Stimulated activated CD8-positive, alpha-beta memory T cell treated with anti-CD3 and anti-CD28 coated beads, Interleukin-7, amount 100 ng/mL, for 48 hours (primary cell): ENCODE data around the gene STX8.
"Not testable (repeated sequence)": the region's sequence is repeated elsewhere in the genome, so short reads cannot be mapped to it uniquely, and the experiment has no call there.

Source experiments
- DNase-seq, 2 donors: peaks; one replicate each; pipeline ENCODE4 v3.0.0-alpha.2; 2020; ENCODE audit warnings: low read depth in 1 of 2; ENCODE audit errors: extremely low read depth in 1 of 2

STX8 gene

DNA sequence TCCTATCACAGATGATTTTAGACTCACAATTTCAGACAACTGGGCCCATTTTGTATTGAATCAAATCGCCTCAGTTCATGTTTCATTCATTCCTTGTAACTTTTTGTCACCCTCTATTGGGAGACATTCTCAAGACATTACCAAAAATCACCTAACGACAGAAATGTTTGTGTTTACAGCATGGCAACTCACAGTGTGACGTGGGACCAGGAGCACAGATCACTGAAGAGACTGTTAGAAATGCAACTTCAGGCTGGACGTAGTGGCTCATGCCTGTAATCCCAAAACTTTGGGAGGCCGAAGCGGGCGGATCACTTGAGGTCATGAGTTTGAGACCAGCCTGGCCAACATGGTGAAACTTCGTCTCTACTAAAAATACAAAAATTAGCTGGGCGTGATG is 304.7 kb downstream of the STX8 start:
- no peak for DNase-seq

DNA sequence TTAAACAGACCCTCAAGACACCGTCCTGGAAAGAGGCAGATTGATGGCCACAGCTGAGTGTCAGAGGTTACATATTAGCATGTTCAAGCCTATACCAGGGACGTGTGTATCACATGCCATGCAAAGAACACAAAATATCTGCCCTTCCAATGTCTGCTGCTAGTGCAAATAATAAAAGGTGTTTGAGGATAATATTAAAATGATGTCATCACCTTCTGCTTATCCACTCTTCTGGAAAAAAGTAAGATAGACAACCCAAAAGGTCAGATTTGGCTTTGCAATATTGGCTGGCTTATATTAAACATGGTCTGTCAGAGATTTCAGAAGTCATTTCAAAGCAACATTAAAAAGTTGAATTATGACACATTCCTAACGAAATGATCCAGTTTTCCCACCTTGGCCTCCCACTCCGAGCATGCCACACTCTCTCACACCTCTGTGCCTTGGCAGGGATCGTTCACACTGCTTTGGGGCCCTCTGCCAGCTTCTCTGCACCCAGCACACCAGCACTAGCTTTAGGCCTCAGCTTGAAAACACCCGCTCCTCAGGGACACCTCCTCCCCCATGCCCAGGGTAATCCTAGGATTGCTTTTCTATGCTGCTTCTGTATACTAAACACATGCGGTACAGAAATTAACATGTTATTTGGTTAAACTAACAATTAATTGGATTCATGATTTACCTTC is 306.1 kb downstream of the STX8 start:
- DNase-seq: no peak

GRCh38 chr17:9268546-9268945 is 307.1 kb downstream of the STX8 start:
- no peak for DNase-seq

DNA sequence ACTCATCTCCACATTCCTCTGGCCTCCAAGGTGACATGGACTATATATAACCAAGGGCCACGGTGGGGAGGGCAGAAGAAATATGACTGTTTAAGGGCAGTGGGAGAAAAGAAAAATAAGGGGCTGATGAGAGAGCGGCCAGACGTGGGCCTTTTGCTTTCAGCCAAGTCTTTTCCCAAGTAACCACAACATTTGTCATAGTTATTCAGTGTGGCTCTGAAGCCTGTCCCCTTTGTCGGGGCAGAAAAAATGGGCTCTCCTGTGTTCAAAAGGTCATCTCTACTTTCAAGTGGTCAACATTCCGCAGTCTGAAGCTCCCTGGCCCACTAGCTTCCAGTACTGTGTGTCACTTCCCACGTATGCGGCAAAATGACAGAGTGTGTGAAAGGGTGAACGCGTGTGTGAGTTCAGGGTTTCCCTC is 308.9 kb downstream of the STX8 start:
- DNase-seq: no peak

DNA sequence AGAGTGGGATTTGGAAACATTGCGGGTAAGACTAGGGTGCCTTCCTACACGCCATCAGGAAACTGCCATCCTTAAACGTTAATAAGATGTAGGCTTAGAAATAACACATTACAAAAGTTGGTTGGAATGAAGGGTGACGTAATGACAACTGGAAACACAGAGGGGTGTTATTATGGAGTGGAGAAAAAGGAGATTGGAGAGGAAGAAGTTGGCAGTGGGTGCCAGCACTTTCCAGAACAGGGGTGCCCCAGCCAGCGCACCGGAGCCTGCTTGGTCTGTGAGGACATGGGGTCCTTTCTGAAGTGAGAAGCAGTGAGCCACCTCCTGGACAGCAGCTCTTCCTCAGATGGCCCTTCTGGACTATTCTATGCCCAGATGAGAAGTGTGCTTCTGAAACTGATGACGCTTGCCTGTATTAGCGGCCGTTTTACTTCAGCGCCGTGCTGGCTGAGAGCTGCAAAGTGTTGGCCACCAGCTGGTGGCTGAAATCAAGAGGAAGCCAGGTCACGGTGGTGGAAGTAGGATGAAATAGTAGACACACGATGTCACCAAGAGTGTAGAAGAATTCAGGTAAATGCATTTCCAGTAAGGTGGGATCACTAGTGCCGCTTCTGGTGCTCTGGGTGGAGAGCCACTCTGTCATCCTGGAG is 309.5 kb downstream of the STX8 start:
- DNase-seq: no peak

GRCh38 chr17:9261081-9262012 is 314.3 kb downstream of the STX8 start:
- no peak for DNase-seq

- DNase-seq: no peak
Measured at GRCh38 chr17:9259419-9259818, 316.2 kb downstream of the STX8 start.

DNA sequence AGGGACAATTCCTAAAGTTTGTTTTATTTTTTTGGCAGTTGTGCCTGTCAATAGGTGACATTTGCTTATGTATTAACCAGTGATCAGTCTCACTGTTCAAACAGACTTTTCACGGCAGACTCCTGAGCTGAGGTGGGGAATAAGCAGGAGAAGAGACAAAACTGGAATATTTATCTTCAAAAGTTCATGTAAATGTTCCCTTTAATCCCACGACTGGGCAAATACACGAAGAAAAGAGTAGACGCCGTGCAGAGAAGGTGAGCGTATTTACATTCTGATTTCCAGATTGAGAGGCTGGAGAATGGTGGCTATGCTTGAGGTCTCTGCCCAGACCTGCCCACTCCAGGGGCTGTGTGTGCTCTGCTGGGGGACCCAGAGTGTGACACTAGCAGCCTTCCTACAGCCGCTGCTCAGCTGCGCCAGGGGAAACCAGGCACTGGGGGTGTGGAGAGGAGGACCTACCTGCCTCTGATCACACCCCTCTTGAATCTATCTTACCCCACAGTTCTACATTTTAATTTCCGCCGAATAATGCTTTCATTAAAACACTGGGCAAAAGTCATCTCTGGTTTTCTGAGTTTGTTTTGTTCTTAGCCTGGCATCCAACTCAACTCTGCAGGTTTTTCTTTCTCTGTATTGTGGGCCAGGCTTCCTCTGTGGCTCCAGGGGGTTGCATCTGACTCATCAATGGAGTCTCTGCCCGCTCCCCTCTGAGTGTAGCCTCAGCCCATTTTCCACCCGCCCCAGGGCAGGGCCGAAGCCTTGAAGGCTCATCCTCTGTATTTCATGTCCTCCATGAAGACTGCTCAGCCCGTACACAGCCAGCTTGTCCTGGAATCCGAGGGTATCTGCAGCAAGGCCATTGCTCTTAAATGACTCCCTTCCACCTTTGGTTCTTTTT is 317.3 kb downstream of the STX8 start:
- DNase-seq: no peak

GRCh38 chr17:9257630-9257965 is 318.0 kb downstream of the STX8 start:
- DNase-seq: not testable (repeated sequence)

- no peak for DNase-seq
Measured at GRCh38 chr17:9256751-9257629, 318.6 kb downstream of the STX8 start.

GRCh38 chr17:9256361-9256750 is 319.3 kb downstream of the STX8 start:
- no peak for DNase-seq

GRCh38 chr17:9255833-9256232 is 319.8 kb downstream of the STX8 start:
- DNase-seq: no peak

DNA sequence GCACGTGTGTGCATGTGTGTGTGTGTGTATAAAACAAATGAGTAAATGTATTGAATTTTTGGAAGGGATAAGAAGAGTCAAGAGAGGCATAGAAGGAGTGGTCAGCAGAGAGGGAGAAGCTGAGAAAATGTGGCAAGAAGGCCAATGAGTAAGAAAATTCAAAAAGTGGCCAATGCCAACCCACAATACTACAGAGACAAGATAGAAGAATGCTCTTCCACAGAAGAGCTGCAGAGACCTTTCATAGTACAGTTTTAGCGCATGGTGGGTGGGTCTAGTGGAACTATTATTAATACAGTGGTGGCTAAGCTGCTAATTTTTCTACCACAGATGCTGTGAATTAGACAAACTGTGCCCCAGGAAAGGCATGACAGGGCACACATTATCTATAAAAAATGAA is 320.8 kb downstream of the STX8 start:
- DNase-seq: no peak

- DNase-seq: no peak
Measured at GRCh38 chr17:9253308-9253707, 322.3 kb downstream of the STX8 start.

DNA sequence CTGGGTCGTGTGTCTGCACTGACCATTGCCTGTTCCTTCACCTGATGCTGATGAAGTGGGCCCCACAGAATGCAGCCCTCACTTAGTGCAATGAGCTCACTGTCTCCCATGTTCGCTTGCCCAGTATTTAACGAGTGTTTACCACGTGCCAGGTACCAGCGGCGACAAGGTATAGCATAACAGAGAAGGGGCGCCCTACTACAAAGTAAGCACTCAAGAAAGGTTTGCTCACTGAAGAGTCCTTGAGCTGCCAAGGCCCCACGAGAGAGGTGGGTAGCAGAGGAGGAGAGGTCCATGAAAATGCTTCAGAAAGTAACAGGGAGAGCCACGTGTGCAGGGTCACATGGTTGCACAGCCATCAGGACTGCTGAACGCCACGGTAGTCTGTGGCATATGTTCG is 324.3 kb downstream of the STX8 start:
- no peak for DNase-seq

DNA sequence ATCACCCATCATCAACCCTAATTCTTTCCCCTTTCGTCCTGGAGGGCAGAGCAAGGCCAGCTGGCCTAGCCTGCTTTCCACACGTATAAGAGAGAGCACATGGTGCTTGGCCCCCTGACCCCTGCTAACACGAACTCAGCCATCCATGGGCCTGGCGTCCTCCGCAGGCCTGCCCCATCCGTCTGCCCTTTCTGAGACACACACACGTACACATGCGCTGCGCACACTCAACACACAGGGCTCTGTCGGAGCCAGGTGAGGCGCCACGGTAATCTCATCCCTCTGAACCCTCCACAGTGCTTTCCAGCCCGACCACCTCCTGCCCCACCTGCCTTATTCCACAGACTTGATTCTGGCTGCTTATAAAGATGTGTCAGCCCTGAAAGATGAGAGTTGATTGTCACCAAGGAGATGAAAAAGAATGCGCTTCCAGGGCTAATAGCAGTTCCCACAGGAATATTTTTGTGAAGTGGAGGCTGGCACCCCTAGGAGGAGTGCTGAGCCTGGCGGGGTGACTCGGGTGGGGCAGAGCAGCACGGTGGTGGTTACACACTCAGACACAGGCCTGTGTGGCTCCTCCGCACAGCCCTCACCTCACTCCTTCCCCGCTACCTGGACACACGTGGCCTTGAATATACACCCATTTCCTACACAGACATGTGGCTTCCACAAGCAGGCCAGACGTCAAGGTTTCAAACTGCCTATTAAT is 326.2 kb downstream of the STX8 start:
- no peak for DNase-seq

- no peak for DNase-seq
Measured at GRCh38 chr17:9247401-9247938, 328.1 kb downstream of the STX8 start.

- DNase-seq: no peak
Measured at GRCh38 chr17:9244066-9245052, 331.3 kb downstream of the STX8 start.
